Activated T-cell treated with anti-CD3 and anti-CD28 coated beads, Interleukin-2, amount 50 U/mL, for 48 hours (primary cell): ENCODE results near the gene WASF1.
A peak's percentile ranks its signal among the peaks of the same experiment; 100 is the strongest.

ENCODE experiments used
- DNase-seq, 2 experiments: peaks; one replicate each; pipeline ENCODE4 v3.0.0-alpha.2; 2020

WASF1 gene

DNA sequence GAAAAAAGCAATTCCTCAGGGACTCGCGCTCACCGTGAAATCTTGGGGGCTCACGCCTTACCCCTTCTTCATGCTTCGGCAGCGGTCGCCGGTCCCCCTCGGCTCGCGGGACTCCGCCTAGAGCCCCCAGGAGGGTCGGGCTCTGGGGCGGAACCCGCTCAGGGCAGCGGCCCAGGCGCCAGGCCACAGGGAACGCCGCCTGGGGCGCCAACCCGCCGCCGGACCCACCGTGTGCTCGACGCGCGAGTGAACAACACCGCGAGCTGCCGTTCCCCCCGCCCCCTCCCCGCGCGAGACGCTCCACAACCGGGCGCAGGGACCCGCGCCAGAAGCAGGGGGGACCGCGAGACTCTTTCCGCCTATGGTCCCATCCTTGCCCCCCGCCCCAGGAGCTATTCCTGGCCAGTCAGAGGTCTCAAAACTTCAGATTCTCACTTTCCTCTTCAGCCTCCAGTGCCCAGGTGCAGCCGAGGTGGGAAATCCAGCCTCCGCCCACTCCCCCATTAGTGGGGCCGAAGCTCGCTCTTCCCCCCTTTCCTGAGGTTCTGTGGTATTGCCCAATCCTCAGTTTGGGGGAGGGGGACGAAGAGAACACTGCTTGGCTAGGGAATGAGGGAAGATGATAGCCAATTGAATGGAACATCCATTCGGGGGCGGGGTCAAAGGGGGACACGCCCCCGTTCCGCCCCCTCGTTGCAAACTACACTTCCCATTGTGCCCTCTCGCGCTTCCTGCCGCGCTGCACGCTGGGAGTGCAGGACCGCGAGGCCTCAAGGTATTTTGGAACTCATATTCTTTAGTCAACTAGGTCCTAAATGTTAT lies at the start of gene WASF1:
WASF1 (minus strand) TSS at position 265 of the 822 bp plus-strand sequence. CDS start 52,069 bp downstream, outside the sequence.
- peak; percentile 93 to 94 for DNase-seq

DNA sequence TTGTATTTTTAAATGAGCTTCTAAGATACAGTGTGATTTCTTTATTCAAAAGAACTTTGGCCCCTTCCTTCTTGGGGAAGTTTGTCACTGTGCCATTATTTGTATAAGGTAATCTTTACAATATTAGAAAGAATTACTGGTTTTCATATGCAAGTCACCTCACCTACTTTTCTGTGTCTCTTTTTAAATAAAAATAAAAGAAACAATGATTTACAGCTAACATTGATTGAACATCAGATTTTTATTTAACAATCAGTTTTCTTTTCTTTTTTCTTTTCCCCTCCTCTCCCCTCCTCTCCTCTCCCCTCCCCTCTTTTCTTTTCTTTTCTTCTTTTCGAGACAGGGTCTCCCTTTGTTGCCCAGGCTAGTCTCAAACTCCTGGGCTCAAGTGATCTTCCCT lies 46.8 kb upstream of the WASF1 start:
- DNase-seq = no peak

DNA sequence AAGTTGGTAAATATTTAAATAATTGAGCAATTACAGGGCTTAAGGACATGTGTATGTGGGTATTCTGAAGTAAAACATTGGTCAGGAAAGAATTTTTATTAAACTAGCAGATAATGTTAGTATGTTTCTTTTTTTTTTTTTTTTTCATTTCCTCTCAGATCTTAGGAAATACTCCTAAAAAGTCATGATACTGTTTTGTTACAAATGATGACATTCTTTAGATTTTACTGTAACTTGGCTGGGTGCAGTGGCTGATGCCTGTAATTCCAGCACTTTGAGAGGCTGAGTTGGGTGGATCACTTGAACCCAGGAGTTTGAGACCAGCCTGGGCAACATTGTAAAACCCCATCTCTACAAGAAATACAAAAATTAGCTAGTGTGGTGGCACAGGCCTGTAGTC lies 42.3 kb upstream of the WASF1 start:
- DNase-seq = no peak

DNA sequence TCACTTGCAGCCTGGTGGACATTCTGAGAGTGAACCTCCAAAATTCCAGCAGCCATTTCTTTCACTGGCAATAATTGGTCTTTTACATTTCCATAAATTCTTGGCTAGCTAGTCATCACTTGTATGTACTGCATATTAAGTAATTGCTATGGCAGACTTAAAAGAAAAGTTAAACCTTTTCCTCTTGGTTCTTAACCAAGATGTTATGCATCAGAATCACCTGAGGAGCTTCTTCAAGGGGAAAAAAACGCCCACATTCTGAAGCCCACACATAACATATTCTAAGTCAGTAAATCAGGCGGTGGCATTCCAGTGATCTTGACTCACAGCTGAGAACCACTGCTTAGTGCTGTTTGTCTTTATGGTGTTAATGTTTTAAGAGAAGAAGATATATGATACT lies 37.8 kb upstream of the WASF1 start:
- DNase-seq = no peak

DNA sequence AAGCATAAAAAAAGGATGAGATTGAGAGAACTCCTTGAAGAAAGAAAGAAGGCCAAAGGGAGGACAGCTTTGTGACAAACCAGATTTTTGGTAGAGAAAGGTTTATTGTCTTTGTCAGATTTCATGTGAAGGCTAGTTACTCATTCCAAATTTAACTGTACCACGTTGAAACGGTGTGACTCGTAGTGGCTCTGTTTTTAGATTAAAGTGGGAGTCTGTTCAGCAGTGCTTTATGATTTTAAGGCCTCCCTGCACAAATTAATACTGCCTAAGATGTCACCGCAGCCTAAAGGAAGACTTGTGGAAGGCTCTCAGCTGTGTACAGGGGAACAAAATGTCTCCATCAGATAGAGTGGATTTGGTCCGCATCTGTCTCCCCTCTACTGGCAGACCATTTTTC lies 36.7 kb upstream of the WASF1 start:
- DNase-seq = no peak

DNA sequence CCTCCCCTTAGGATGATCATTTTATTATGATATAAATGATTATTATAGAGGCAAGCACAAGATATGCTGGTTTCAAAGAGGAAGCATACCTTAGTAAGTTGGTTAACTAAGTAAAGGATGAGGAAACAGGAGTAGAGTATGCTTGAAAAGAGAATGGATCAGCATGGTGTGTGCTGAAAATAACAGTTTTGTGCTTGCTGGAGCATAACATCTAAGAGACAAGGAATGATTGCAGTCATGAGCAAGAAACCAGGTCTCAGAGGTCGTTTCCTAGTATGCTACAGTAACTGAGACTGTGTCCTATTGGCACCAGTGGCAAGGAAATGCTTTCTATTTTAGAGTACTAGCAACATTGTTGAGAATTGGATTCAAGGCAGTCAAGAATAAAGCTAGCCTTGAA lies 34.9 kb upstream of the WASF1 start:
- DNase-seq = no peak

DNA sequence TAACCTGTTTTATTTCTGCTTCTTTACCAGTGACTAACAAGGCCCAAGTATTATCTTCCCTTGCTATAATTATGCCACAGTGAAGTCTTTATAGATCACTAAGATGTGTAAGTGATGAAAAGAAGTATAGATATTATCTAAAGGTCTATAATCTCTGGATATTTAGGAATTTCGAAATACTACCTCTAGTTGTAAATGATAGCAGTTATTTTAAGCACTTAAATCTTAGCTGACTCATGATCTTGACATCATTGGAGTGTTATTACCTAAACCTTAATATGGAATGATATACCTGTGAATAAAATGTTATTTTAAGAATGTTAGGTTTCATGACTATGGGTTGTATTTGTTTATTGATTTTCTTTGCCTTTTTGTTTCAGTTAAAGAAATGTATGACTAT lies 32.3 kb upstream of the WASF1 start:
- no peak for DNase-seq

DNA sequence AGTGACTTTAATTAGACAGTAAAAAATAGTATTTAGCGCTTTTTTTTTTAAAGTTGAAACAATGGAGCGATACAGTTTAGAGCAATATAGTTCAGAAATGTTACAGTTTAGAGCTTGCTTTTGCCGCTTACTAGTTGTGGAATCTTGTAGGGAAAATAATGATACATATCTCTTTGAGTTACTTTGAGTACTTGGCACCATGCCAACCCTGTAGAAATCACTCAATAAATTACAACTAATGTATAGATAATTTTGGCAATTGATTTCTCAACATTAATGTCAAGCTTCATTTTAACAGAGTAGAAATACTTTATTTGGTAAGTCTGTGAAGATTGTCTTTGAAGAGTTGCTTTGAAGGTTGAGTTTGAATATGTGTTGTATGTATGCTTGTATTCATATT lies 28.2 kb upstream of the WASF1 start:
- no peak for DNase-seq

DNA sequence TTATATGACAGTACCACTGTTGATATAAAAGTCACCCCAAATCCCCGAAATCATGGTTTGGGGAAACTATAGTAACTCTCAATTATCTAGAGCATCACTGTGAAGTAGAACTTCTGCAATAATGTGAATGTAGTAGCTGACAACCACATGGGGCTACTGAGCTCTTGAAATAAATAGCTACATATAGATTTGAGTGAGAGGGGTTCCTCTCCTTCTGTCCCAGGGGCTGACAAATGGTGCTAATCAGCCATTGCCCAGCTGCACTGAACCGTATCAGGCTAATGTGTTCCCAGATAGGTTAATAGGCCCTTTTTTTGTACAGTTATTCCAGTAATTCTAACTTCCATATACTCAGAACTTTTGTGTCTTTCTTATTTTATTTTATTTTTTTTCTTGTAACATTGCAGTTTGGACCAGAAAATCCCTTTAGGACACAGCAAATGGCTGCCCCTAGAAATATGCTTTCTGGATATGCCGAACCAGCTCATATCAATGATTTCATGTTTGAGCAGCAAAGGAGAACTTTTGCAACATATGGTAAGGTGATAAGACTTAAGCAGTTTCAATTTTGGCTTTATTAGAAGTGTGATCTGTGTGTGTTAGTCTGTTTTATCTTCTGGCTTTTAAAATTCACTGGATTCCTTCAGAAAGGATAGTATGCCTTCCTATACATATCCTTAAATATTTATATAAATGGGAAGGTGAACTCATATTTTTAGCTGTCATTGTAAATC lies 21.8 kb upstream of the WASF1 start:
- DNase-seq = no peak

DNA sequence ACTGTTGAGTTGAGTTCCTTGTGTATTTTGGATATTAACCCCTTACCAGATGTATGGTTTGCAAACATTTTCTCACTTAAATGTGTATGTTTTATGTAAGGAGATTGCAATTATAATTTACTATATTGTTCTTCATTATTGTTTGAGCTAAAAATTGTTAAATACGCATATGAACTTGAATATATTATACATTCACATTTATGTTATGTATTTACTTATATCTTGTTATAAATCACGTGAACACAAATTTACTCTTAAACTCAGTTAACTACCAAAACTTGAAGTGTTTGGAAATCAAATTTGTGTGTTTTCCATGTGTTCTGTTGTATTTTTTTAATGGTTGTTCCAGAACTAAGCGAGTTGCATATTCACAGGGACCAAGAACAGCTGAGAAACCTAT lies 19.1 kb upstream of the WASF1 start:
- DNase-seq = no peak

DNA sequence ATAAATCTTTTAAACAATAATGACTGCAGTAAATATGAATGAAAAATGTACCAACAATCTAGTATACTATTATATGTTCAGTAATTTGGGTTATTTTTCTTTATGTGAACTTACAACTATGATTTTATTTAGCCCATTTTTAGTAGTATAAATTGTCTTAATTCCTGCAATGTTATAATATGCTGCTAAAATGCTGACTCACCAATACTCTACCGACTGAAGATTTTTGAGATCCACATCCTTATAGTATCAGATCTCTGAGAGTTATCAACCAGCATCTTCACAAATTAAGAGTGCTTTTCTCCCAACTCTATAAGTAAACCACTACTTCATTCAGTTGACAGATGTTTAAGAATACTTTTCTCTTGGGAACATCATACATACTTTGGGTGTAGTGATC lies 17.4 kb upstream of the WASF1 start:
- no peak for DNase-seq

DNA sequence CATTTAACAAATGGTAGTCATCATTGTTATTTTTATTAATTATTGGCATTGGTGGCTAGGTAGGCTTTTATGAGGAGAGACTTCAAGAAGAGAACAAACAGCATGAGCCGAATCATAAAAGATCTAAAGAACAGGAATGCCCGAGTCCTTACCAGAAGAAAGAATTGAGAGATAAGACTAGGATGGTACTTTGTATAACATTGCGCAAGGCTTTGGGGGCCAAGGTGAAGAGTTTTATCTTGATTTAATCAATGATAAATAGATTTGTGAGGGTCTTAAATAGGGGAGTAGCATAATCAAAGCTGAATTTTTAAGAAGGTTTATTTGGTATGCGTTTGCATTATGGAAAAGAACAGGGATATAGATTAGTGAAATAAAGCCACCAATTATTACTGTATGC lies 16.2 kb upstream of the WASF1 start:
- DNase-seq = no peak

DNA sequence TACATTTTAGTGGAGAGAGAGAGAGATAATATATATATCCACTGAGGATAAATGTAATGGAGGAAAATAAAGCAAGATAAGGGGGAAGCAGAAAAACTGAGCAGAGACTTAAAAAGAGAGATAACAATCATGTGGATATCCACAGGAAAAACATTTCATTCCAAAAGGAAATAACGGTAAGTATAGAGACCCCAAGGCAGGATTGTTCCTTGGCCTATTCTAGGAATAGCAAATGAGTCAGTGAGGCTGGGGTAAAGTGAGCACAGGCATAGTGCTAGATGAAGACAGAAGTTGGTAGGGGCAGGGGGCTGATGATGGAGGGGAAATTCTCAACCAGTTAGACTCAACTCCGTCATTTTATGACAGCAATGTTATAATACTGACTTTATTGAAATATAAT lies 12.0 kb upstream of the WASF1 start:
- DNase-seq = no peak

DNA sequence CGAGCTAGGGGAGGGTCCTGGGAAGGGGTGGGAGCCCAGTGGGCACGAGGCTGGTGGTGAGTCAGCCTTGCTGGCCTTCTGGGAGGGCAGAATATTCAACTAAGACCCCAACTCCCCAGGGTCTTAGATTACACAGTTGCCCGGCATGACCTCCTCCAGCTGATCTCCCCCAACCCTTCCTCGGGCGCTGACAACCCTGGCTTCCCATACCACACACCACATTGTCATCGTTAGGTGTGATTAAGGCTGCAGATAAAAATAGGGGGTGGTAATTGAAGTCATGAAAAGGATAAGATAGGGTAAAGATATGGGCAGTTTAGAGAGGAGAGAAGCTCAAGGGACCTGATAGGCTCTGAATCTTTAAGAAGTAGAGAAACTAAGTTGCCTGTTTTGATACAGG lies 11.3 kb upstream of the WASF1 start:
- no peak for DNase-seq

DNA sequence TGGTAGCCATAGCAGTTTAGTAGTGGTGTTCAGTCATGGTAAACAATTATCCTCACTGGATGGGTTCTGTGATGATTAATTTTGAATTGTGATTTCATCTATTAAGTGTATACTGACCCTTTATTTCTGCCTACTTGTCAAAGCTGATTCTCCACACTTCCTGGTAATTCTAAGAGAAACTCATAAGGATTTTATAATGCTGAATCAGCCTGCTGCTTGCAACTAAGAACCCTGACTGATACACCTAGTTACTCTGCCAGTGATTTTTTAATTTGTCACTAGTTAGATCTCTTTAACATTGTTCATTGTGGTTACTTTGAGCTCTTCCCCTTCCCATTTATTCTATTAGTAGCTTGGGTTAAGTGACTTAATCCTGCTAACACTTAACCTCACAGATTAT lies 9.3 kb upstream of the WASF1 start:
- DNase-seq = no peak

DNA sequence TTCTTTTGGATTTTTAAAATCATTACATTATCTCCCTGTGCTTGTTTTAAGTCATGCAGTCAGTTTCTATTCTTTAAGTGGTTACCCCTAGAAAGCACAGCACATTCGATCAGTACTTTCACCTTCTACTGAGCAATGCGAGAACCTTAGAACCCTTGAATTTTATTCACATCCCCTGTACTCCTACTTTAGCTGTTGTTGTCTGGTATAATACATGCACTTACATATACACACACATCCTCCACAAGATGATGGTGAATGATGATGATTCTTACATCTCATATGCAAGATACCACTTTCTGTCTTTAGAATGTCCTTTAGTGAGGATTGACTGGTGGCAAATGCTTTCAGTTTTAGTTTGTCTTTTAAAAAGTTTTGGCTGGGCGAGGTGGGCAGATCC lies 6.4 kb upstream of the WASF1 start:
- DNase-seq = no peak

DNA sequence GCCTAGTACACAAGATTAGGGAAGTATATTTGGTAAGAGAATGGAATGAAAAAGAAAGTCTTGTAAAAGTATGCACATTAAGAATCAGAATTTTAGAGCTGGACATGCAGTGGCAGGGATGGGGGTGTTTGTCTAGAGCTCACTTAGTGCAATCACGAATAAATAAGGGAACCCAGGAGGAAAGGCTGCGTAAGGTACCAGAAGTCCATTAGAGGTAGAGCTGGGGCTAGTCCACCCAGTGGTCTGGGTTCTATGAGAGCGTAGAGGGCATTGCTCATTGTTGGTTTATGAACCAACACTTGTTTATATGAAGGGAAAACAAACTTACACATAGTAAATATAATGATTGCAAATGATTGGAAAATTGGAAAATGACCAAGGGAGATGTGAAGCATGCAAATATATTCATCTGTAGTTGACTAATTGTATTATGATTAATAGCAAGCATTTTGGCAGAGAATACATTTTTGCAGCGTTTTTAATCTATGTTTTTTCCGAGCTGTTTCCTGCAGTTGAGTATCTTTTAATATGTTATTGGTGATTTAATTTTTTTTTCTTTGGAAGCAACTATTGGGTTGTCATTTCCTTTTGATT lies 3.9 kb upstream of the WASF1 start:
- no peak for DNase-seq

DNA sequence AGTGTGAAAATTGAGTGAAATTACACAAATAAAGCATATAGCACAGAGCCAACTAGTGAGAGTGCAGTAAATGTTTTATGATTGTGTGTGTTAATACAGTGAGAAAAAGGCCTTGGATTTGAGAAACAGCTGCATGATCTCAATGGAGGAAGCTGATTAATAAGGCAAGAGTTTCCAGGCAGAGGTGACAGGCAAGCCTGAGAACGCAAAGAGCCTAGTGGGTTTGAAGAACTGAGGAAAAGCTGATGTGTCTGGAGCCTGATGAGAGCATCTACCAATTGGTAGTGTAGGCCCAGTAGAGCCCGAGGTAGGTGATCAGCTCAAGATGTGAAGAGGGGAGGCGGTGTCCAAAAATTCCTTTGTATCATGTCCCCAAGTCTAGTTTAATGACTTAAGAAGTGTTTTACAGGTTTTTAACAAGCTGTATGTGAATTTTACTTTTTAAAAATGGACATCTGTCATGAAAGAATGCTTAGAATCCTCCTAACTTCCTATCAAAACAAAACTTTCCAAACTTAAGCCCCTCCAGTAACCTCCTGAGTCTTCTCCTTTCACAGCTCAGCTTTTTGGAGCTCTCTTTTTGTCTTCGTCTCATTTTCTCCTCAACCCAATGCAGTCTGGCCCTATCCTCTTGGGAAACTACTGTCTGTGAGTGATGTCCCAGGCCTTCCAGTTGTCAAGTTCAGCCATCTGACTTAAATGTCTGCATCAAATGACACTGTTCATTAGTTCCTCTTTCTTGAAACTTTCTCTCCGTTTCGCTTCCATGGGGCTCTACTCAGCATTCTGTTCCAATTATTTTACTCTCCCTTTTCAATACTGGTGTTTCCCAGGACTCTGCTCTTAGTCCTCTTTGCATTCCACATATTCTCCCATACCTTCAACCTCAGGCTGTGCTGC lies 1.9 kb upstream of the WASF1 start:
- peak; percentile 22 to 23 for DNase-seq

DNA sequence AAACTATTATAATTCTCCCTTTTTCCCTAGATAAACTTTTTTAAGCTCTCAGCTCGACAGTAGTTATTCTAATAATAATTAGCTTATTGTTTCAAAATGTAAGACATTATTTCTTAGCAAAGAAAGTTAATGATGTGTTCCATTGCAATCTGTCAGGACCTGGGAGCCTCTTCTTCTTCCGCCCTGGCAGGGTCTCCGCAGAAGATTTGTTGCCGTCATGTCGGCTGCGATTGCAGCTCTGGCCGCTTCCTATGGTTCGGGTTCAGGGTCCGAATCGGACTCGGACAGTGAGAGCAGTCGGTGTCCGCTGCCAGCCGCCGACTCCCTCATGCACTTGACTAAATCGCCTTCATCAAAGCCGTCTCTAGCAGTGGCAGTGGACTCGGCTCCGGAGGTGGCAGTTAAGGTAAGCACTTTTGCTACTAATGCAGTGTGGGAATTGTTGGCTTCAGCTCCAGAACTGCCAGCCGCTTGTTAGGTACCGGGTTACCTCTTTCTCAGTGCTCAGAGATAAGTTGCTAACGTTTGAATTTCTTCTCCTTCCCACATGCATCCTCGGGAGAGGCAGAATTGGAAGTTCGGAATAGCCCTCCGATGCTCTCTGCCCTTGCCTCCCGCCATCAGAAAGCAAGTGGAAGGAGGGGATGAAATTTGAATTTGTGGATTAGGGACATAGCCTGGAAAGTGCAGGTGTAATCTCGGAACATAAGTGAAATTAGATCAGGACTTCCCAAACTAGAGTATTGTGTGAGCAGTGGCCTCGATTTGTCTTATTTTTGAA lies 948 bp upstream of the WASF1 start, which contains the start of gene CDC40:
CDC40 (plus strand) TSS at position 200 of the 781 bp plus-strand sequence; CDS start at position 218, 18 bp downstream.
- DNase-seq = peak; percentile 70 to 72

DNA sequence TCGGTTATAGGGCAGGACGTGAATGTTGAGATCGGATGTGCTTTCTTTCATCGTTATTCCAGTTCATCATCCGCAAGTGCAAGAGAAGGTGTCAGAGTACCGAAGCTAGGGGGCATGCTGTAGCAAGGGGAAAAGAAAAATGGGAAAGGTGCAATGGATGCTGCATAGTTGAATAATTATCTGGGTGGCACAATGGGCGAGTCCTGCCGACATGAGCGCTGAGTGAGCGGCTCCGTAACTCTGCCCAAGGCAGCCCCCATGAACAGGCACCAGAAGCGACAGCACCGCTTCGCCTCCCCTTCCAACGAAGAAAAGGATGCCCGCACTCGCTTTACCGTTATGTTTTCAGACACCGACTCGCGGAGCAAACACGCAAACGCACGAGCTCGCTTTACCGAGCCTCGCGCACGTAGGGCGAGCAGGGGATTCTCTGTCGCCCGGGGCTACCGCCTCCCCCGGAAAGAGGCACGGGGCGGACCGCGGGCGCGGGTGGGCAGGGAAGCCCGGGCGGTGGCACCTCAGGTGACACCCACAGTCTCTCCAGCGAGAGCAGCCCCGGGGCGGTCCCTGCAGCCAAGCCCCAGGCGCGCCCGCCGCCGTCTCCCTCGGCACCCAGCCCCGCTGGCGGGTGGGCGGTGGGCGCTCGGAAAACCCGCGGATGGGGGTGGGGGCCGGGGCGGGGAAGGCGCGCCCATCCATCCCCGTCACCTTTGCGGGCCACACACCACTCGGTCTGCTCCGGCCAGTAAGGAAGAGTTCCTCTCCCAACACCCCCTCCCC lies 654 bp downstream of the WASF1 start:
- DNase-seq = peak; percentile 68 to 71

DNA sequence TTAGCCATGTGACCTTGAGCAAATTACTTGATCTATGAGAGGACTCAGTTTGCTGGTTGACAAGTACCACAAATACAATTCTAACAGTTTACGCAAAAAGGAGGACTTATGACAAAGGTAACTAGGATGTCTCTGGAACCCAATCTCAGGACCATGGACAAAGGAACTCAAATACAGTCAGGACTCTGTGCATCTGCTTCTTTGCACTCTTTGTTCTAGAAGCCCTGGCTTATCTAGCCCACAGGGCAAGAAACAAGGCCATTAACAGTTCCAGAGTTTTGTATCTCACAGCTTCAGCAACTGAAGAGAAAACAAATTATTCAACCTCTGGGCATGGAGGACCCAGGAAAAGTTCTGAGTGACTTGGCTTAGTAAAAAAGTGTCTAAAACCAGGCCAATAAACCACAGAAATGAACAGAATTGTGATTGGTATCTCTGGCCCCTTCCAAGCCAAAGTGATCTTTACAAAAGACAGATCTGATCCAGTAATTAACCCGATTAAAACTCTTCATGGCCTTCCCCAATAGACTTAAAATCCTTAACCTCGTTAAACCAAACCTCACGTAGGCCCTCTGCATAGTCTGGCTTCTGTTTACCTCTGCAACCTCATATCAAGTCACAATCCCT lies 5.9 kb downstream of the WASF1 start:
- no peak for DNase-seq
